K562 (cell line): ENCODE results near the gene NFATC3.

Experiments
- BHLHE40 ChIP-seq: IDR thresholded peaks from 2 replicates; pipeline ENCODE4 v1.6.1; 2011; ENCODE audit warnings: low read length, improper control_type of control experiment
- EZH2 ChIP-seq: IDR thresholded peaks from 2 replicates; pipeline ENCODE4 v1.6.1; 2012; ENCODE audit warnings: low read depth, mild to moderate bottlenecking, inconsistent platforms, low read length, borderline replicate concordance
- POLR2A ChIP-seq: fragments of 450-650 bp; conservative IDR thresholded peaks from 2 replicates; pipeline ENCODE4 v1.6.1; 2016
- RAD21 ChIP-seq, 2 experiments: fragments of 250-450 bp in 1 of 2; fragments of 450-650 bp in 1 of 2; sonication (Bioruptor Pico) in 1 of 2; formaldehyde crosslinking in 1 of 2; IDR thresholded peaks in 1 of 2; conservative IDR thresholded peaks in 1 of 2; 2 replicates each; pipeline versions ENCODE4 v1.4.0 to v1.8.0; 2020 to 2022; ENCODE audit warnings: mild to moderate bottlenecking in 2 of 2, moderate library complexity in 1 of 2
- TAF1 ChIP-seq: IDR thresholded peaks from 2 replicates; pipeline ENCODE4 v1.6.1; 2011; ENCODE audit warnings: mild to moderate bottlenecking, low read length, moderate library complexity; ENCODE audit not compliant: insufficient read depth, control insufficient read depth, severe bottlenecking; ENCODE audit errors: extremely low read depth
- ZNF592 ChIP-seq: fragments of 450-650 bp; IDR thresholded peaks from 2 replicates; pipeline ENCODE4 v1.6.1; 2017; ENCODE audit warnings: antibody characterized with exemption, mild to moderate bottlenecking
- TF ChIP-seq, protein P1 (sequence below), 3 experiments: IDR thresholded peaks in 2 of 3; conservative IDR thresholded peaks in 1 of 3; 2 replicates each; pipeline ENCODE4 v1.5.1; 2011 to 2012; ENCODE audit warnings: low read length in 3 of 3, mild to moderate bottlenecking in 3 of 3, control low read depth in 2 of 3, improper control_type of control experiment in 1 of 3, inconsistent platforms in 1 of 3, low read depth in 1 of 3, mixed read lengths in 1 of 3, moderate library complexity in 1 of 3; ENCODE audit not compliant: insufficient read depth in 2 of 3

DNA sequence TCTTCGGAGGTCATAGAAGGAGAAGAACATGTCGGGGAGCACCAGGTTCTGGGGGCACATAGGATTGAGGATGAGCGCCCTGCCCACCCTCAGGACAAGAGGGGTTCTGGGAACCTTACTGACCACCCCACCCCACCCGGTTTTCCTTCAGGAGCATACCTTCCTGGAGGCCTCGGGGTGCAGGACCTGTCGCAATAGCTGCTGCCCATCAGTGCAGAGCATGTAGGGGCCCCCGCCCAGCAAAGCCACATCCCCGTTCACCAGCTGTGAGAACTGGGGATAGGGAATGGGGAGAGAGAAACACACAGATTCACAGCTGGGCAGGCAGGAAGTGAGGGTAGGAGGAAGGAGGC lies 148.6 kb downstream of the NFATC3 start:
- TF ChIP-seq, protein P1, sequence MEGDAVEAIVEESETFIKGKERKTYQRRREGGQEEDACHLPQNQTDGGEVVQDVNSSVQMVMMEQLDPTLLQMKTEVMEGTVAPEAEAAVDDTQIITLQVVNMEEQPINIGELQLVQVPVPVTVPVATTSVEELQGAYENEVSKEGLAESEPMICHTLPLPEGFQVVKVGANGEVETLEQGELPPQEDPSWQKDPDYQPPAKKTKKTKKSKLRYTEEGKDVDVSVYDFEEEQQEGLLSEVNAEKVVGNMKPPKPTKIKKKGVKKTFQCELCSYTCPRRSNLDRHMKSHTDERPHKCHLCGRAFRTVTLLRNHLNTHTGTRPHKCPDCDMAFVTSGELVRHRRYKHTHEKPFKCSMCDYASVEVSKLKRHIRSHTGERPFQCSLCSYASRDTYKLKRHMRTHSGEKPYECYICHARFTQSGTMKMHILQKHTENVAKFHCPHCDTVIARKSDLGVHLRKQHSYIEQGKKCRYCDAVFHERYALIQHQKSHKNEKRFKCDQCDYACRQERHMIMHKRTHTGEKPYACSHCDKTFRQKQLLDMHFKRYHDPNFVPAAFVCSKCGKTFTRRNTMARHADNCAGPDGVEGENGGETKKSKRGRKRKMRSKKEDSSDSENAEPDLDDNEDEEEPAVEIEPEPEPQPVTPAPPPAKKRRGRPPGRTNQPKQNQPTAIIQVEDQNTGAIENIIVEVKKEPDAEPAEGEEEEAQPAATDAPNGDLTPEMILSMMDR (IDR thresholded peaks at IDR 0.05 in 2 of 3, conservative IDR thresholded peaks at IDR 0.05 in 1 of 3; ENCODE audit: insufficient read depth in 2 of 3, low read depth in 1 of 3, low read length in 3 of 3): no peak
- TF ChIP-seq EZH2: no peak
- TF ChIP-seq POLR2A: no peak
- TF ChIP-seq ZNF592: no peak
- no peak for TF ChIP-seq RAD21 (CRISPR knock-in tag; conservative IDR thresholded peaks at IDR 0.05 in 1 of 2, IDR thresholded peaks at IDR 0.05 in 1 of 2)
- no peak for TF ChIP-seq TAF1
- no peak for TF ChIP-seq BHLHE40
